Urothelium cell line (cell line): ENCODE measurements around the gene MRPS34.

Source experiments
- DNase-seq: peaks from one replicate; pipeline ENCODE4 v3.0.0; 2011; ENCODE audit warnings: low spot score, mixed read lengths
- FAIRE-seq: peaks from 2 replicates; lab custom pipeline; 2011; peaks lifted over from hg19 to GRCh38; lab: Jason Lieb, UNC

MRPS34 gene

GRCh38 chr16:1782408-1783264 is 9.7 kb upstream of the MRPS34 start, which contains the start of the genes NUBP2 and SPSB3:
Gene NUBP2 (plus strand): TSS chr16:1782960. CDS start chr16:1783021, 61 bp downstream.
Gene SPSB3 (minus strand): TSS chr16:1782571. CDS start chr16:1781483, 1,088 bp downstream.
- FAIRE-seq (peak; percentile 98), DNase-seq (peak; percentile 99)

GRCh38 chr16:1781758-1782407 is 8.9 kb upstream of the MRPS34 start:
- DNase-seq (no peak), FAIRE-seq (no peak)

- DNase-seq (no peak), FAIRE-seq (peak; percentile 27)
Observed at GRCh38 chr16:1781254-1781653, 8.3 kb upstream of the MRPS34 start.

- no peak for FAIRE-seq
- no peak for DNase-seq
Observed at GRCh38 chr16:1780677-1781072, 7.7 kb upstream of the MRPS34 start.

GRCh38 chr16:1779741-1780676 is 7.1 kb upstream of the MRPS34 start:
- no peak for DNase-seq
- FAIRE-seq: no peak

- no peak for FAIRE-seq
- no peak for DNase-seq
Observed at GRCh38 chr16:1779234-1779701, 6.3 kb upstream of the MRPS34 start.

- no peak for FAIRE-seq
- no peak for DNase-seq
Observed at GRCh38 chr16:1778200-1779179, 5.6 kb upstream of the MRPS34 start.

GRCh38 chr16:1777375-1778199 is 4.7 kb upstream of the MRPS34 start:
- DNase-seq (no peak), FAIRE-seq (no peak)

GRCh38 chr16:1776991-1777374 is 4.0 kb upstream of the MRPS34 start:
- FAIRE-seq: no peak
- DNase-seq: no peak

GRCh38 chr16:1776672-1776955 is 3.7 kb upstream of the MRPS34 start:
- DNase-seq (no peak), FAIRE-seq (no peak)

- FAIRE-seq: no peak
- no peak for DNase-seq
Observed at GRCh38 chr16:1775846-1776671, 3.1 kb upstream of the MRPS34 start.

GRCh38 chr16:1775006-1775845 is 2.3 kb upstream of the MRPS34 start:
- DNase-seq: no peak
- FAIRE-seq: no peak

GRCh38 chr16:1774448-1774780 is 1.5 kb upstream of the MRPS34 start:
- FAIRE-seq (no peak), DNase-seq (no peak)

GRCh38 chr16:1773703-1774447 is 941 bp upstream of the MRPS34 start:
- FAIRE-seq: no peak

GRCh38 chr16:1772362-1772907 is 499 bp downstream of the MRPS34 start, which contains the start of gene EME2:
Gene EME2 (plus strand): TSS chr16:1772810. CDS start chr16:1773228, 418 bp downstream.
- FAIRE-seq: no peak
- DNase-seq: no peak

More at GRCh38 chr16:1773703-1774447, 941 bp upstream of the MRPS34 start:
- DNase-seq: no peak

GRCh38 chr16:1771864-1772361 is 1.0 kb downstream of the MRPS34 start:
- peak; percentile 75 for FAIRE-seq
- no peak for DNase-seq
